ENCODE results near the gene TNPO3. TPM values are rescaled to one million over a fixed set of nuclear protein-coding genes. Genes with fewer than 3 reads are reported as not detected.
"Not testable (repeated sequence)": the region's sequence is repeated elsewhere in the genome, so short reads cannot be mapped to it uniquely, and the experiment has no call there.

The TNPO3 gene
- total and polyA plus RNA-seq, 12 donors, result 10.6 to 61.1 (median 41.8) TPM

DNA sequence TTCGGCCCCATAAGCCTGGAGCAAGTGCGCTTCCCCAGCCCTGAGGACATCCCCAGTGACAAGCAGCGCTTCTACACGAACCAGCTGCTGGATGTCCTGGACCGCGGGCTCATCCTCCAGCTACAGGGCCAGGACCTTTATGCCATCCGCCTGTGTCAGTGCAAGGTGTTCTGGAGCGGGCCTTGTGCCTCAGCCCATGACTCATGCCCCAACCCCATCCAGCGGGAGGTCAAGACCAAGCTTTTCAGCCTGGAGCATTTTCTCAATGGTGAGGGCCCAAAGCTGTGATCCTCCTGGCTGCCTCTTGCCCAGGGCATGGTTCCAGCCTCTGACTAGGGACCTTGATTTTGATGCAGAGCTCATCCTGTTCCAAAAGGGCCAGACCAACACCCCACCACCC, 107.1 kb downstream of the TNPO3 start:
- DNase-seq, result peak in 6 of 7 donors; percentile 23 to 71 (median 50)
- H3K36me3 ChIP-seq (replicated peaks in 1 of 2), result no peaks in the 10 kb centered on the region
- intact Hi-C loops (cut with DNase I), result no loop called here

DNA sequence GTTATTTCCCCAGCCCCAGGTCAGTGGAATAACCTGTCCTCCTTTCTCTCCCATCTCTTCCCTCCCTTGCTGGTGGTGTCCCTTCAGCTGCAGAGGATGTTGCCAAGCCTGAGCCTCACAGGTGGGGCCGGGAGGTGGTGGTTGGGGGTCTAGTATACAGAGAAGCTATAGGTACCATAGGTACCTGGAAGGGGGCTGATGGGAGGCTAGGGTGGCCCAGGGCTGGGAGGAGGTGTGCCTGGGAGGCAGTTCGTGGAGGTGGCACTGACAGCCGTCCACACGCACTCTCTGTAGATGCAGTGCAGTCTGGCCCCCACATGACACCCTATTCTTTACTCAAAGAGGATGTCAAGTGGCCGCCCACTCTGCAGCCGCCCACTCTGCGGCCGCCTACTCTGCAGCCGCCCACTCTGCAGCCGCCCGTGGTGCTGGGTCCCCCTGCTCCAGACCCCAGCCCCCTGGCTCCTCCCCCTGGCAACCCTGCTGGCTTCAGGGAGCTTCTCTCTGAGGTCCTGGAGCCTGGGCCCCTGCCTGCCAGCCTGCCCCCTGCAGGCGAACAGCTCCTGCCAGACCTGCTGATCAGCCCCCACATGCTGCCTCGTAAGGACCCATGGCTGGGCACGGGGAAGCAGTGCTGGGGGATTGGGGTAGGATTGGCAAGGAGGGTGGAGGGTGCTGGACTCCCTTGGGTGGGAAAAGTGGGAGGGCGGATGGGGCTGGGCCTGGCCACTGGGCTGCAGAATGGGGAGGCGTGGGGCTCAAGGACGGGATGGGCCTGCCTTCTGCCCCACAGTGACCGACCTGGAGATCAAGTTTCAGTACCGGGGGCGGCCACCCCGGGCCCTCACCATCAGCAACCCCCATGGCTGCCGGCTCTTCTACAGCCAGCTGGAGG, 107.7 kb downstream of the TNPO3 start:
- WGBS, 4 donors, result 86 to 90% (median 89%) methylated on average over 9 to 22 of the region's 22 CpGs
- TF ChIP-seq, protein P1, sequence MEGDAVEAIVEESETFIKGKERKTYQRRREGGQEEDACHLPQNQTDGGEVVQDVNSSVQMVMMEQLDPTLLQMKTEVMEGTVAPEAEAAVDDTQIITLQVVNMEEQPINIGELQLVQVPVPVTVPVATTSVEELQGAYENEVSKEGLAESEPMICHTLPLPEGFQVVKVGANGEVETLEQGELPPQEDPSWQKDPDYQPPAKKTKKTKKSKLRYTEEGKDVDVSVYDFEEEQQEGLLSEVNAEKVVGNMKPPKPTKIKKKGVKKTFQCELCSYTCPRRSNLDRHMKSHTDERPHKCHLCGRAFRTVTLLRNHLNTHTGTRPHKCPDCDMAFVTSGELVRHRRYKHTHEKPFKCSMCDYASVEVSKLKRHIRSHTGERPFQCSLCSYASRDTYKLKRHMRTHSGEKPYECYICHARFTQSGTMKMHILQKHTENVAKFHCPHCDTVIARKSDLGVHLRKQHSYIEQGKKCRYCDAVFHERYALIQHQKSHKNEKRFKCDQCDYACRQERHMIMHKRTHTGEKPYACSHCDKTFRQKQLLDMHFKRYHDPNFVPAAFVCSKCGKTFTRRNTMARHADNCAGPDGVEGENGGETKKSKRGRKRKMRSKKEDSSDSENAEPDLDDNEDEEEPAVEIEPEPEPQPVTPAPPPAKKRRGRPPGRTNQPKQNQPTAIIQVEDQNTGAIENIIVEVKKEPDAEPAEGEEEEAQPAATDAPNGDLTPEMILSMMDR (IDR thresholded peaks at IDR 0.05), result no peak
- TF ChIP-seq POLR2A (IDR thresholded peaks at IDR 0.05), result no peak
- intact Hi-C loops (cut with DNase I), result no loop called here
- Histone ChIP-seq H3K4me1 (replicated peaks in 1 of 2) (peaks cover 3 to 8% of the 10 kb centered on the region in 2 donors), H3K27me3 (no peaks in the 10 kb centered on the region), H3K36me3 (replicated peaks in 1 of 2) (no peaks in the 10 kb centered on the region), H3K9me3 (replicated peaks in 1 of 3) (no peaks in the 10 kb centered on the region), H3K4me3 (no peak overlapping the region), H3K27ac (no peak overlapping the region)
- DNase-seq, result no peak

More for the DNA sequence above, 107.1 kb downstream of the TNPO3 start:
- H3K27ac ChIP-seq, result no peak overlapping the region
- no peaks in the 10 kb centered on the region for H3K9me3 ChIP-seq (replicated peaks in 1 of 3)
- WGBS, 4 donors, result 70 to 75% (median 73%) methylated on average over 7 to 9 of the region's 9 CpGs; no CpG with 5 or more reads in 1 of the 4 donors
- H3K4me3 ChIP-seq, result no peak overlapping the region
- H3K4me1 ChIP-seq (replicated peaks in 1 of 2), result peaks cover 3 to 8% of the 10 kb centered on the region in 2 donors
- no peak for TF ChIP-seq POLR2A (IDR thresholded peaks at IDR 0.05)
- TF ChIP-seq, protein P1 (IDR thresholded peaks at IDR 0.05), result no peak
- no peaks in the 10 kb centered on the region for H3K27me3 ChIP-seq

DNA sequence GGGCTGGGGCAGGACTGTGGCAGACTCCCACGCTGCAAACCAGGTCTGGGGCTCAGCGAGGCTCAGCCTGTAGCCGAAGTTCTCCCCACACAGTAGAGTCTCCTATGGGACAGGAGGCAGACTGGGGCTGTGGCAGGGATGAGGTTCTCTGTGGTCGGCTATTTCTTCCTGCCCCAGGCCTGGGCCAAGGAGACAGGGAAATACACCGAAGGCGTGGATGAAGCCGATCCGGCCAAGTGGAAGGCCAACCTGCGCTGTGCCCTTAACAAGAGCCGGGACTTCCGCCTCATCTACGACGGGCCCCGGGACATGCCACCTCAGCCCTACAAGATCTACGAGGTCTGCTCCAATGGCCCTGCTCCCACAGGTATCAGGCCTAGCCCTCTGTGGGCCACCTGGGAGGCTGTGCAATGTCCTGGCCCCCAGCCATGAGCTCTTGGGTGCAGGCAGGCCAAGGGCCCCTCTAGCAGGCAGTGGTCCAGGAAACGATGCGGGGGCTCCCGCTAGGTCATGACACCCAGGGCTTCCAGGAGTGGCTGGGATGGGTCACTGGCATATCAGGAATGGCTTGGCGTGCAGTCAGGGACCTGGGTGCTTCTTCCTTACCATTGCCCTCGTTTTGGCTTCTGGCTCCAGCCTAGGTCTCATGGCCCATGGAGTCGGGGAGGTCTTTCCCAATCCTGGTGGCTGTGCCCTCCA, 109.1 kb downstream of the TNPO3 start:
- Histone ChIP-seq H3K27me3 (no peaks in the 10 kb centered on the region), H3K4me3 (no peak overlapping the region), H3K27ac (no peak overlapping the region), H3K4me1 (replicated peaks in 1 of 2) (peaks cover 3 to 8% of the 10 kb centered on the region in 2 donors), H3K36me3 (replicated peaks in 1 of 2) (no peaks in the 10 kb centered on the region), H3K9me3 (replicated peaks in 1 of 3) (no peaks in the 10 kb centered on the region)
- intact Hi-C loops (cut with DNase I), result no loop called here
- no peak for DNase-seq
- WGBS, 4 donors, result 85 to 93% (median 92%) methylated on average over 16 to 21 of the region's 21 CpGs
- no peak for TF ChIP-seq POLR2A (IDR thresholded peaks at IDR 0.05)
- TF ChIP-seq, protein P1 (IDR thresholded peaks at IDR 0.05), result no peak

DNA sequence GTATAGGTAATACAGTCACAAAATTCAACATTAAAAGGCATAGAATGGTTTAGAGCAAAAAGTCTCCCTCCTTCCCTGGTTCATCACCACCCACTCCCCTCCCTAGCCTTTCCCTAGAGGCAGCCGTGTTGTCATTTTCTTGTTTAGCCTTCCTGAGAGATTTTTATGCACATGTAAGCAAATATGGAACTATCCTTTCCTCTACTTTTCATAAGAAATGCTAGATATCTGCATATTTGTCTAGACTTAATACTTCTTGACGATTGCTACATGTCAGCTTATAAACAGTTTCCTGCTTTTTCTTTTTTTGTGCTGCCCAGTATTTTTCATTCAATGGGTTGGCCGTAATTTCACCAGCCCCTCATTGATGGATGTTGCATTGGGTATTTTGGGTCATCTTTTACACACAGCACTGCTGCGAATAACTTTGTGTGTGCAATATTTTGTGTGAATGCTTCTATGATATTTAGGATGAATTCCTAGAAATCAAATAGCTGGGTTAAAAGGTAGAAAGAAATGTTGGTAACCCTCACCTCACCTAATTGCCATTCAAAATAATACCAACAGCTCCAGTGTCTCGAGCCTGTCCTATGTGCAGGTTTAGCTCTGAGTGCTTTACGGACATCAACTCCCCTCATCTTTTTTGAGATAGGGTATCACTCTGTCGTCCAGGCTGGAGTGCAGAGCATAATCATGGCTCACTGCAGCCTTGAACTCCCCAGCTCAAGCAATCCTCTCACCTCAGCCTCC, 110.2 kb downstream of the TNPO3 start:
- intact Hi-C loops (cut with DNase I), result no loop called here

DNA sequence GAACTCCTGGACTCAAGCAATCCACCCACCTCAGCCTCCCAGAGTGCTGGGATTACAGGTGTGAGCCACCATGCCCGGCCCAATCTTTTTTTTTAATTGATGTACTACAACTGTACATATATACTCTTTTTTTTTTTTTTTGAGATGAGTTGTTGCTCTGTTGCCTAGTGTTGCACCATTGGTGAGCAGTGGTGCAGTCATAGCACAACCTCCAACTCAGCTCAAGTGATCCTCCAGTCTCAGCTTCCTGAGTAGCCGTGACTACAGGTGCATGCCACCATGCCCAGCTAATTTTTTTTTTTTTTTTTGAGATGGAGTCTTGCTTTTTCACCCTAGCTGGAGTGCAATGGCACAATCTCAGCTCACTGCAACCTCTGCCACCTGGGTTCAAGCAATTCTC, 111.7 kb downstream of the TNPO3 start:
- H3K9me3 ChIP-seq (replicated peaks in 1 of 3); H3K27me3 ChIP-seq; H3K36me3 ChIP-seq (replicated peaks in 1 of 2); DNase-seq; H3K27ac ChIP-seq; H3K4me3 ChIP-seq; intact Hi-C loops (cut with DNase I): not testable (repeated sequence)
- WGBS, 4 donors, result 82 to 94% (median 85%) methylated on average over 2 of the region's 2 CpGs
- H3K4me1 ChIP-seq (replicated peaks in 1 of 2), result peaks cover 3 to 11% of the 10 kb centered on the region in 2 donors

More for the DNA sequence above, 110.2 kb downstream of the TNPO3 start:
- DNase-seq, result no peak
- Histone ChIP-seq H3K4me1 (replicated peaks in 1 of 2) (peaks cover 3 to 8% of the 10 kb centered on the region in 2 donors), H3K27me3 (no peaks in the 10 kb centered on the region), H3K9me3 (replicated peaks in 1 of 3) (no peaks in the 10 kb centered on the region), H3K4me3 (no peak overlapping the region), H3K27ac (no peak overlapping the region), H3K36me3 (replicated peaks in 1 of 2) (no peaks in the 10 kb centered on the region)
- WGBS, 4 donors, result 66 to 78% (median 72%) methylated on average over 6 to 7 of the region's 7 CpGs
- no peak for TF ChIP-seq POLR2A (IDR thresholded peaks at IDR 0.05)
- TF ChIP-seq, protein P1 (IDR thresholded peaks at IDR 0.05), result no peak

Measured in adrenal gland (tissue), 12 donors.